ENCODE results near the gene GGTLC1.
"Not testable (repeated sequence)": the region's sequence is repeated elsewhere in the genome, so short reads cannot be mapped to it uniquely, and the experiment has no call there.

Gene GGTLC1

GRCh38 chr20:23994001-23994633 is 5.5 kb upstream of the GGTLC1 start:
- DNase-seq = not testable (repeated sequence)

GRCh38 chr20:23993440-23993839 is 4.9 kb upstream of the GGTLC1 start:
- not testable (repeated sequence) for DNase-seq

- DNase-seq = not testable (repeated sequence)
These were observed 1.7 kb upstream of the GGTLC1 start for GRCh38 chr20:23990296-23990695.

GRCh38 chr20:23988966-23989365 is 387 bp upstream of the GGTLC1 start:
- not testable (repeated sequence) for DNase-seq

GRCh38 chr20:23986716-23987115 is 1.9 kb downstream of the GGTLC1 start:
- not testable (repeated sequence) for DNase-seq

- not testable (repeated sequence) for DNase-seq
These were observed 2.3 kb downstream of the GGTLC1 start for GRCh38 chr20:23986310-23986709.

- DNase-seq = not testable (repeated sequence)
These were observed 2.8 kb downstream of the GGTLC1 start for GRCh38 chr20:23985790-23986225.

- not testable (repeated sequence) for DNase-seq
These were observed 3.4 kb downstream of the GGTLC1 start for GRCh38 chr20:23985066-23985789.

GRCh38 chr20:23984476-23985023 is 4.0 kb downstream of the GGTLC1 start:
- DNase-seq = not testable (repeated sequence)

- DNase-seq = not testable (repeated sequence)
These were observed 6.2 kb downstream of the GGTLC1 start for GRCh38 chr20:23982112-23983018.

GRCh38 chr20:23981526-23981925 is 7.1 kb downstream of the GGTLC1 start:
- DNase-seq = not testable (repeated sequence)

GRCh38 chr20:23981014-23981413 is 7.6 kb downstream of the GGTLC1 start:
- DNase-seq = not testable (repeated sequence)

- not testable (repeated sequence) for DNase-seq
These were observed 8.4 kb downstream of the GGTLC1 start for GRCh38 chr20:23979899-23980811.

- not testable (repeated sequence) for DNase-seq
These were observed 9.2 kb downstream of the GGTLC1 start for GRCh38 chr20:23979380-23979779.

- not testable (repeated sequence) for DNase-seq
These were observed 10.1 kb downstream of the GGTLC1 start for GRCh38 chr20:23978457-23978856.

- no peak for DNase-seq
These were observed 13.6 kb downstream of the GGTLC1 start for GRCh38 chr20:23974966-23975365.

- no peak for DNase-seq
These were observed 17.3 kb downstream of the GGTLC1 start for GRCh38 chr20:23971310-23971709.

- DNase-seq = no peak
These were observed 18.5 kb downstream of the GGTLC1 start for GRCh38 chr20:23970049-23970448.

- DNase-seq = no peak
These were observed 21.0 kb downstream of the GGTLC1 start for GRCh38 chr20:23967616-23967979.

- no peak for DNase-seq
These were observed 21.5 kb downstream of the GGTLC1 start for GRCh38 chr20:23966927-23967615.

- DNase-seq = no peak
These were observed 22.3 kb downstream of the GGTLC1 start for GRCh38 chr20:23966298-23966697.

Data from activated CD4-positive, alpha-beta T cell treated with anti-CD3 and anti-CD28 coated beads, Interleukin-10, Interleukin-2, amounts not matched to agents 100 ng/mL and 50 ng/mL, durations not matched to agents 16 hours and 8 hours (primary cell).